ENCODE results near the gene PNMT. TPM values are rescaled to one million over a fixed set of nuclear protein-coding genes. Genes with fewer than 3 reads are reported as not detected.
A peak's percentile ranks its signal among the peaks of the same experiment; 100 is the strongest.

Gene PNMT
- total and polyA plus RNA-seq, 2 of the 13 experiments (the other 11 are each of a cell fraction or from before 2014, with no cell fraction given) = 0.25 TPM; not detected in 1

- peak; percentile 57; the same call in 1 of the 2 replicates for TF ChIP-seq HMGXB3 (CRISPR knock-in tag; IDR thresholded peaks at IDR 0.05; ENCODE audit: borderline replicate concordance)
- TF ChIP-seq ZNF296 (CRISPR knock-in tag; conservative IDR thresholded peaks at IDR 0.05) = no peak
- no peak for TF ChIP-seq ZNF160 (CRISPR knock-in tag; IDR thresholded peaks at IDR 0.05)
- TF ChIP-seq PRDM4 (CRISPR knock-in tag; IDR thresholded peaks at IDR 0.05; ENCODE audit: borderline replicate concordance) = no peak
- TF ChIP-seq SRY (CRISPR knock-in tag; IDR thresholded peaks at IDR 0.05) = peak; percentile 92
- TF ChIP-seq ZFP90 (CRISPR knock-in tag; IDR thresholded peaks at IDR 0.05; ENCODE audit: borderline replicate concordance) = peak; percentile 80; the same call in 1 of the 2 replicates
- peak; percentile 95; the same call in 1 of the 2 replicates for TF ChIP-seq EED (CRISPR knock-in tag; IDR thresholded peaks at IDR 0.05)
- TF ChIP-seq ZNF276 (CRISPR knock-in tag; IDR thresholded peaks at IDR 0.05; ENCODE audit: low read depth) = no peak; the same call in 1 of the 2 replicates
- TF ChIP-seq ATF3 (CRISPR knock-in tag; IDR thresholded peaks at IDR 0.05) = 0 out of 2 replicates have a peak, but pooled peaks have one; percentile 19
- no peak for TF ChIP-seq LCORL (IDR thresholded peaks at IDR 0.05)
- peak; percentile 89 for TF ChIP-seq LCORL (CRISPR knock-in tag; IDR thresholded peaks at IDR 0.05)
- no peak for TF ChIP-seq MLXIP (CRISPR knock-in tag; IDR thresholded peaks at IDR 0.05; ENCODE audit: borderline replicate concordance)
- TF ChIP-seq RFXANK (CRISPR knock-in tag; IDR thresholded peaks at IDR 0.05) = no peak
- no peak for TF ChIP-seq ZNF615 (CRISPR knock-in tag; IDR thresholded peaks at IDR 0.05; ENCODE audit: borderline replicate concordance)
- TF ChIP-seq HDAC6 (IDR thresholded peaks at IDR 0.05; ENCODE audit: low read depth, low read length) = no peak
These were observed at the start of gene PNMT (continued) for GRCh38 chr17:39667945-39668924.
